ENCODE measurements around the gene DYTN.
"Not testable (repeated sequence)": the region's sequence is repeated elsewhere in the genome, so short reads cannot be mapped to it uniquely, and the experiment has no call there.

DNA sequence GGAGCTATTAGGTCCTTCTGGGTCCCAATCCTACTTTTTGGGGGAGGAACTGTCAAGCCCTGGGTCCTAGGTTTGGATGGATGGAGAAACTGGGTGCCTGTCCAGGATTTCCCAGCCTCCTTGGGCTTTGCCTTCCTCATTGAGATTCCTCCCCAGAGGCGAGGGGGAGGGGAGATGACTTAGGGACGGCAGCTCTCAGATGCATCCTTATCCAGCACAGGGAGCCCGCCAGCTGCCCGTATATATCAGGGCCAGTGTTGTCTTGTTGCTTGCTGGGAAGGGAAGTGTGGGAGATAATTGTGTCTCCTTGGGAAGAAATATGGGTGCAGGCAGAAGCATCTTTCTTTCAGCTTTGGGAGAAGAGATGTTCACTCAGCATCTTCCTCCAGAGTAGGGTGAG lies 3.0 kb downstream of the DYTN start:
- TF ChIP-seq, protein P1, sequence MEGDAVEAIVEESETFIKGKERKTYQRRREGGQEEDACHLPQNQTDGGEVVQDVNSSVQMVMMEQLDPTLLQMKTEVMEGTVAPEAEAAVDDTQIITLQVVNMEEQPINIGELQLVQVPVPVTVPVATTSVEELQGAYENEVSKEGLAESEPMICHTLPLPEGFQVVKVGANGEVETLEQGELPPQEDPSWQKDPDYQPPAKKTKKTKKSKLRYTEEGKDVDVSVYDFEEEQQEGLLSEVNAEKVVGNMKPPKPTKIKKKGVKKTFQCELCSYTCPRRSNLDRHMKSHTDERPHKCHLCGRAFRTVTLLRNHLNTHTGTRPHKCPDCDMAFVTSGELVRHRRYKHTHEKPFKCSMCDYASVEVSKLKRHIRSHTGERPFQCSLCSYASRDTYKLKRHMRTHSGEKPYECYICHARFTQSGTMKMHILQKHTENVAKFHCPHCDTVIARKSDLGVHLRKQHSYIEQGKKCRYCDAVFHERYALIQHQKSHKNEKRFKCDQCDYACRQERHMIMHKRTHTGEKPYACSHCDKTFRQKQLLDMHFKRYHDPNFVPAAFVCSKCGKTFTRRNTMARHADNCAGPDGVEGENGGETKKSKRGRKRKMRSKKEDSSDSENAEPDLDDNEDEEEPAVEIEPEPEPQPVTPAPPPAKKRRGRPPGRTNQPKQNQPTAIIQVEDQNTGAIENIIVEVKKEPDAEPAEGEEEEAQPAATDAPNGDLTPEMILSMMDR (IDR thresholded peaks at IDR 0.05; ENCODE audit: poor library complexity): not testable (repeated sequence)
- not testable (repeated sequence) for TF ChIP-seq EZH2 (IDR thresholded peaks at IDR 0.05; ENCODE audit: borderline replicate concordance)
